ENCODE results near the gene NKD2.

DNA sequence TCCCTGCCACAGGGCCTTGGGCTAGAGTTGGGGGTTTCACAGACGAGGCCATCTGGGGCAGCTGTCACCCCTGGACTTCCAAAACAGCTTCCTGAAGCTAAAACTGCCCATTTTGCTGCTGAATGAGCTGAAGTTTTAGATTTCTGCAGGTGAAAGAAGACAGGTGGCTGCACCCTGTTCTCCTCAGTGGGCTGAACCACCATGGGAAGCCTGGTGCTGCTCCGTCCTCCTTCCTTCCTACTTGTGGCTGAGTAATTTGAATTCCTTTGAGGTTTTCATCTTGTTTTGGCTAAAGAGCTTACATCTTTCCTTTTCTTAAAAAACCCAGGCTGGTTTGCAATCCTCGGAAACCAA, 5.3 kb downstream of the NKD2 start:
- TF ChIP-seq NBN (IDR thresholded peaks at IDR 0.05; ENCODE audit: low read depth): no peak
- TF ChIP-seq NONO (IDR thresholded peaks at IDR 0.05; ENCODE audit: low read depth in 2 of 2, low read length in 1 of 2): no peak
- no peak for TF ChIP-seq ZNF668 (CRISPR knock-in tag; IDR thresholded peaks at IDR 0.05)
- TF ChIP-seq, protein P1, sequence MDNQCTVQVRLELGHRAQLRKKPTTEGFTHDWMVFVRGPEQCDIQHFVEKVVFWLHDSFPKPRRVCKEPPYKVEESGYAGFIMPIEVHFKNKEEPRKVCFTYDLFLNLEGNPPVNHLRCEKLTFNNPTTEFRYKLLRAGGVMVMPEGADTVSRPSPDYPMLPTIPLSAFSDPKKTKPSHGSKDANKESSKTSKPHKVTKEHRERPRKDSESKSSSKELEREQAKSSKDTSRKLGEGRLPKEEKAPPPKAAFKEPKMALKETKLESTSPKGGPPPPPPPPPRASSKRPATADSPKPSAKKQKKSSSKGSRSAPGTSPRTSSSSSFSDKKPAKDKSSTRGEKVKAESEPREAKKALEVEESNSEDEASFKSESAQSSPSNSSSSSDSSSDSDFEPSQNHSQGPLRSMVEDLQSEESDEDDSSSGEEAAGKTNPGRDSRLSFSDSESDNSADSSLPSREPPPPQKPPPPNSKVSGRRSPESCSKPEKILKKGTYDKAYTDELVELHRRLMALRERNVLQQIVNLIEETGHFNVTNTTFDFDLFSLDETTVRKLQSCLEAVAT (IDR thresholded peaks at IDR 0.05): no peak

All from K562 (cell line).